ENCODE measurements around the gene WIZ. TPM values are rescaled to one million over a fixed set of nuclear protein-coding genes. Genes with fewer than 3 reads are reported as not detected.

Gene WIZ
- polyA plus RNA-seq, 1 donor (not counting 4 experiments of a cell fraction or from before 2014, with no cell fraction given), result 5.1 TPM

DNA sequence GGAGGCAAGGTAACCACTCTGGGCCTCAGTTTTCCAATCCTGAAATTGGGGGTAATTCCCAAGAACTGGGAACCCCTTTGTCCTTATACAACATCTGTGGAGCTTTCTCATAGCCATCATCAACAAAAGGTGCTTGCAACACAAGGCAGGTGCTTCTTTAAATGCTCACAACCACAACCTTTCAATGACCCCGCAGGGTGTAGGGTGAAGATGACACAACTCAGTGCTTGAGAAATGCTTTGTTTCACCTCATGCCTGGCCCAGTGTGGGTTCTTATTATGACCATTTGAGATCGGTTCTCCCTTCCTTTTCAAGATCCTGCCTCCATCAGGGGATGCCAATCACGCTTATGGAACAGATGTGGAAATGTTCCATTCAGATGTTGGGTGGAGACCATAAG, 8.4 kb downstream of the WIZ start:
- no peaks in the 10 kb centered on the region for H3K79me2 ChIP-seq (ENCODE audit: control insufficient read depth, insufficient read depth, low read length)
- H3K9ac ChIP-seq (ENCODE audit: control insufficient read depth, extremely low read depth, insufficient read depth, low read length), result no peak overlapping the region
- no peak overlapping the region for H3K4me2 ChIP-seq (ENCODE audit: control insufficient read depth, extremely low read depth, insufficient read depth, low read depth, low read length)
- dilution Hi-C loops (cut with MboI; ENCODE audit: extremely low pct_ligation_motif_present, low sequenced_read_pairs), result no loop called here
- no peak for DNase-seq (ENCODE audit: low read depth, low spot score)
- H3K9me3 ChIP-seq (ENCODE audit: control insufficient read depth, low read depth, low read length), result no peaks in the 10 kb centered on the region
- H3K36me3 ChIP-seq (ENCODE audit: control insufficient read depth in 2 of 2, extremely low read depth in 1 of 2, insufficient read depth in 2 of 2, low read length in 2 of 2), result no peaks in the 10 kb centered on the region
- H4K20me1 ChIP-seq (ENCODE audit: control insufficient read depth, extremely low read depth, insufficient read depth, low read length), result no peaks in the 10 kb centered on the region
- H3K27ac ChIP-seq (ENCODE audit: control insufficient read depth, insufficient read depth, low read length), result no peak overlapping the region
- H3K9me1 ChIP-seq (ENCODE audit: control insufficient read depth, extremely low read depth, insufficient read depth, low read length), result no peaks in the 10 kb centered on the region
- H2AFZ ChIP-seq (ENCODE audit: control insufficient read depth, low read length), result no peak overlapping the region
- no peaks in the 10 kb centered on the region for H3K4me1 ChIP-seq (ENCODE audit: control insufficient read depth, extremely low read depth, insufficient read depth, low read length)
- TF ChIP-seq EZH2 (IDR thresholded peaks at IDR 0.05; ENCODE audit: low read length) (no peak), CTCF (optimal IDR thresholded peaks at IDR 0.05 in 1 of 3, IDR thresholded peaks at IDR 0.05 in 1 of 3, conservative IDR thresholded peaks at IDR 0.05 in 1 of 3; ENCODE audit: extremely low read depth in 1 of 3, insufficient read depth in 2 of 3, low read length in 3 of 3) (no peak)
- H3K27me3 ChIP-seq (ENCODE audit: control insufficient read depth, extremely low read depth, insufficient read depth, low read length), result peaks cover 10% of the 10 kb centered on the region
- no peak for FAIRE-seq
- H3K4me3 ChIP-seq (ENCODE audit: control insufficient read depth in 2 of 3, extremely low read depth in 1 of 3, insufficient read depth in 2 of 3, low read depth in 1 of 3, low read length in 3 of 3), result no peak overlapping the region

- H3K4me1 ChIP-seq (ENCODE audit: control insufficient read depth, extremely low read depth, insufficient read depth, low read length), result no peaks in the 10 kb centered on the region
- no peak overlapping the region for H3K27ac ChIP-seq (ENCODE audit: control insufficient read depth, insufficient read depth, low read length)
- H3K36me3 ChIP-seq (ENCODE audit: control insufficient read depth in 2 of 2, extremely low read depth in 1 of 2, insufficient read depth in 2 of 2, low read length in 2 of 2), result no peaks in the 10 kb centered on the region
- H3K9ac ChIP-seq (ENCODE audit: control insufficient read depth, extremely low read depth, insufficient read depth, low read length), result no peak overlapping the region
- no peaks in the 10 kb centered on the region for H3K9me3 ChIP-seq (ENCODE audit: control insufficient read depth, low read depth, low read length)
- TF ChIP-seq EZH2 (IDR thresholded peaks at IDR 0.05; ENCODE audit: low read length), result no peak
- TF ChIP-seq CTCF (optimal IDR thresholded peaks at IDR 0.05 in 1 of 3, IDR thresholded peaks at IDR 0.05 in 1 of 3, conservative IDR thresholded peaks at IDR 0.05 in 1 of 3; ENCODE audit: extremely low read depth in 1 of 3, insufficient read depth in 2 of 3, low read length in 3 of 3), result no peak
- peaks cover 10% of the 10 kb centered on the region for H3K27me3 ChIP-seq (ENCODE audit: control insufficient read depth, extremely low read depth, insufficient read depth, low read length)
- dilution Hi-C loops (cut with MboI; ENCODE audit: extremely low pct_ligation_motif_present, low sequenced_read_pairs), result no loop called here
- H3K4me3 ChIP-seq (ENCODE audit: control insufficient read depth in 2 of 3, extremely low read depth in 1 of 3, insufficient read depth in 2 of 3, low read depth in 1 of 3, low read length in 3 of 3), result no peak overlapping the region
- DNase-seq (ENCODE audit: low read depth, low spot score) (no peak), FAIRE-seq (no peak)
- no peaks in the 10 kb centered on the region for H3K79me2 ChIP-seq (ENCODE audit: control insufficient read depth, insufficient read depth, low read length)
- no peak overlapping the region for H2AFZ ChIP-seq (ENCODE audit: control insufficient read depth, low read length)
- no peaks in the 10 kb centered on the region for H4K20me1 ChIP-seq (ENCODE audit: control insufficient read depth, extremely low read depth, insufficient read depth, low read length)
- H3K4me2 ChIP-seq (ENCODE audit: control insufficient read depth, extremely low read depth, insufficient read depth, low read depth, low read length), result no peak overlapping the region
- H3K9me1 ChIP-seq (ENCODE audit: control insufficient read depth, extremely low read depth, insufficient read depth, low read length), result no peaks in the 10 kb centered on the region
Measured at GRCh38 chr19:15439821-15440641, 9.7 kb downstream of the WIZ start.
